NCI-H2227 (cell line): Measurements from ENCODE around the gene FAM237A.

ENCODE experiments used
- DNase-seq: peaks from one replicate; lab custom pipeline; 2025; ENCODE audit not compliant: unreplicated experiment; lab: John Stamatoyannopoulos, UW

The FAM237A gene

GRCh38 chr2:206642075-206643025, at the start of gene FAM237A:
Gene FAM237A (plus strand): TSS chr2:206642487. CDS start chr2:206644237, 1,750 bp downstream.
- DNase-seq: peak; percentile 63

- DNase-seq: no peak
Measured at GRCh38 chr2:206597717-206598218, 44.5 kb upstream of the FAM237A start.

GRCh38 chr2:206603243-206603642, 39.0 kb upstream of the FAM237A start:
- DNase-seq: no peak

GRCh38 chr2:206610451-206610850, 31.8 kb upstream of the FAM237A start:
- no peak for DNase-seq

GRCh38 chr2:206611191-206611590, 31.1 kb upstream of the FAM237A start:
- DNase-seq: no peak

GRCh38 chr2:206611736-206612135, 30.6 kb upstream of the FAM237A start:
- no peak for DNase-seq

GRCh38 chr2:206614811-206615210, 27.5 kb upstream of the FAM237A start:
- DNase-seq: no peak

GRCh38 chr2:206615417-206616089, 26.7 kb upstream of the FAM237A start:
- no peak for DNase-seq

- DNase-seq: no peak
Measured at GRCh38 chr2:206616151-206616550, 26.1 kb upstream of the FAM237A start.

GRCh38 chr2:206619011-206619410, 23.3 kb upstream of the FAM237A start:
- DNase-seq: no peak

- DNase-seq: no peak
Measured at GRCh38 chr2:206626108-206626507, 16.2 kb upstream of the FAM237A start.

GRCh38 chr2:206627632-206628031, 14.7 kb upstream of the FAM237A start:
- DNase-seq: no peak

GRCh38 chr2:206631340-206631739, 10.9 kb upstream of the FAM237A start:
- DNase-seq: no peak

GRCh38 chr2:206635015-206635414, 7.3 kb upstream of the FAM237A start:
- DNase-seq: no peak

- no peak for DNase-seq
Measured at GRCh38 chr2:206639636-206640035, 2.7 kb upstream of the FAM237A start.

GRCh38 chr2:206641226-206641625, 1.1 kb upstream of the FAM237A start:
- DNase-seq: no peak

GRCh38 chr2:206647985-206648384, 5.7 kb downstream of the FAM237A start:
- DNase-seq: no peak

GRCh38 chr2:206657087-206657486, 14.8 kb downstream of the FAM237A start:
- no peak for DNase-seq

- no peak for DNase-seq
Measured at GRCh38 chr2:206665251-206665650, 23.0 kb downstream of the FAM237A start.

GRCh38 chr2:206670531-206671319, 28.4 kb downstream of the FAM237A start:
- DNase-seq: no peak

GRCh38 chr2:206683546-206683945, 41.3 kb downstream of the FAM237A start:
- DNase-seq: no peak
